Transverse colon (tissue), 4 donors: ENCODE data around the gene GALNT2.

Source experiments
- POLR2A ChIP-seq: fragments of 450-650 bp; IDR thresholded peaks from one replicate; pipeline ENCODE4 v1.6.1; 2016; ENCODE audit warnings: antibody characterized with exemption, mild to moderate bottlenecking, moderate library complexity
- POLR2AphosphoS5 ChIP-seq, 3 donors: sonication (generic); formaldehyde crosslinking; IDR thresholded peaks; one replicate each; pipeline ENCODE4 v1.6.1; 2016; ENCODE audit warnings: antibody characterized with exemption in 3 of 3
- TF ChIP-seq, protein P1 (sequence below), 5 experiments: fragments of 200-600 bp in 3 of 5; fragments of 450-650 bp in 2 of 5; sonication (generic) in 3 of 5; IDR thresholded peaks; 1 replicate in 2 of 5; 2 replicates in 3 of 5; pipeline ENCODE4 v1.5.1; 2016 to 2017; ENCODE audit warnings: antibody characterized with exemption in 5 of 5, inconsistent platforms in 3 of 5, mild to moderate bottlenecking in 2 of 5, moderate library complexity in 1 of 5

- TF ChIP-seq POLR2A: no peak
- TF ChIP-seq, protein P1, sequence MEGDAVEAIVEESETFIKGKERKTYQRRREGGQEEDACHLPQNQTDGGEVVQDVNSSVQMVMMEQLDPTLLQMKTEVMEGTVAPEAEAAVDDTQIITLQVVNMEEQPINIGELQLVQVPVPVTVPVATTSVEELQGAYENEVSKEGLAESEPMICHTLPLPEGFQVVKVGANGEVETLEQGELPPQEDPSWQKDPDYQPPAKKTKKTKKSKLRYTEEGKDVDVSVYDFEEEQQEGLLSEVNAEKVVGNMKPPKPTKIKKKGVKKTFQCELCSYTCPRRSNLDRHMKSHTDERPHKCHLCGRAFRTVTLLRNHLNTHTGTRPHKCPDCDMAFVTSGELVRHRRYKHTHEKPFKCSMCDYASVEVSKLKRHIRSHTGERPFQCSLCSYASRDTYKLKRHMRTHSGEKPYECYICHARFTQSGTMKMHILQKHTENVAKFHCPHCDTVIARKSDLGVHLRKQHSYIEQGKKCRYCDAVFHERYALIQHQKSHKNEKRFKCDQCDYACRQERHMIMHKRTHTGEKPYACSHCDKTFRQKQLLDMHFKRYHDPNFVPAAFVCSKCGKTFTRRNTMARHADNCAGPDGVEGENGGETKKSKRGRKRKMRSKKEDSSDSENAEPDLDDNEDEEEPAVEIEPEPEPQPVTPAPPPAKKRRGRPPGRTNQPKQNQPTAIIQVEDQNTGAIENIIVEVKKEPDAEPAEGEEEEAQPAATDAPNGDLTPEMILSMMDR (IDR thresholded peaks at IDR 0.05): no peak
- TF ChIP-seq POLR2AphosphoS5 (IDR thresholded peaks at IDR 0.05): no peak
Observed at GRCh38 chr1:230090194-230090711, 23.2 kb downstream of the GALNT2 start.
